Keratinocyte (primary cell): ENCODE results near the gene AGO3. TPM values are rescaled to one million over a fixed set of nuclear protein-coding genes. Genes with fewer than 3 reads are reported as not detected.
"Not testable (repeated sequence)": the region's sequence is repeated elsewhere in the genome, so short reads cannot be mapped to it uniquely, and the experiment has no call there.

Experiments
- DNase-seq: peaks from one replicate; pipeline ENCODE4 v3.0.0-alpha.2; 2011; ENCODE audit warnings: low read depth, missing footprints, low spot score
- FAIRE-seq: peaks from 2 replicates; lab custom pipeline; 2011; peaks lifted over from hg19 to GRCh38; lab: Jason Lieb, UNC
- H2AFZ ChIP-seq: 2 replicates; pipeline ENCODE4 v1.6.0; 2012; ENCODE audit warnings: low read length, control low read depth, inconsistent platforms; ENCODE audit not compliant: control insufficient read depth
- H3K27ac ChIP-seq: 2 replicates; pipeline ENCODE4 v1.5.1; 2011; ENCODE audit warnings: low read length; ENCODE audit not compliant: control insufficient read depth, insufficient read depth
- H3K27me3 ChIP-seq: 3 replicates; pipeline ENCODE4 v1.6.0; 2011; ENCODE audit warnings: low read length; ENCODE audit not compliant: control insufficient read depth, insufficient read depth; ENCODE audit errors: extremely low read depth
- H3K36me3 ChIP-seq, 2 experiments: 2 replicates in 1 of 2; 3 replicates in 1 of 2; pipeline ENCODE4 v1.5.1; 2011; ENCODE audit warnings: low read length in 2 of 2, mild to moderate bottlenecking in 1 of 2; ENCODE audit not compliant: control insufficient read depth in 2 of 2, insufficient read depth in 2 of 2; ENCODE audit errors: extremely low read depth in 1 of 2
- H3K4me1 ChIP-seq: 3 replicates; pipeline ENCODE4 v1.5.1; 2011; ENCODE audit warnings: low read length; ENCODE audit not compliant: control insufficient read depth, insufficient read depth; ENCODE audit errors: extremely low read depth
- H3K4me2 ChIP-seq: 3 replicates; pipeline ENCODE4 v1.6.0; 2011; ENCODE audit warnings: low read depth, low read length; ENCODE audit not compliant: control insufficient read depth, insufficient read depth; ENCODE audit errors: extremely low read depth
- H3K4me3 ChIP-seq, 3 experiments: fragments of 200-600 bp in 1 of 3; sonication (generic) in 1 of 3; 2 replicates in 2 of 3; 3 replicates in 1 of 3; pipeline ENCODE4 v1.5.1; 2011 to 2016; ENCODE audit warnings: low read length in 3 of 3, mild to moderate bottlenecking in 3 of 3, control low read depth in 2 of 3, inconsistent platforms in 1 of 3, low read depth in 1 of 3, mixed read lengths in 1 of 3, mixed run types in 1 of 3, moderate library complexity in 1 of 3; ENCODE audit not compliant: control insufficient read depth in 2 of 3, insufficient read depth in 2 of 3; ENCODE audit errors: extremely low read depth in 1 of 3
- H3K79me2 ChIP-seq: 2 replicates; pipeline ENCODE4 v1.6.0; 2012; ENCODE audit warnings: low read length; ENCODE audit not compliant: control insufficient read depth, insufficient read depth
- H3K9ac ChIP-seq: 3 replicates; pipeline ENCODE4 v1.6.0; 2011; ENCODE audit warnings: low read length; ENCODE audit not compliant: control insufficient read depth, insufficient read depth; ENCODE audit errors: extremely low read depth
- H3K9me1 ChIP-seq: 3 replicates; pipeline ENCODE4 v1.6.0; 2011; ENCODE audit warnings: low read length; ENCODE audit not compliant: control insufficient read depth, insufficient read depth; ENCODE audit errors: extremely low read depth
- H3K9me3 ChIP-seq: 2 replicates; pipeline ENCODE4 v1.5.1; 2012; ENCODE audit warnings: low read depth, low read length; ENCODE audit not compliant: control insufficient read depth
- H4K20me1 ChIP-seq: 3 replicates; pipeline ENCODE4 v1.6.0; 2011; ENCODE audit warnings: low read length; ENCODE audit not compliant: control insufficient read depth, insufficient read depth; ENCODE audit errors: extremely low read depth
- EZH2 ChIP-seq: IDR thresholded peaks from one replicate; pipeline ENCODE4 v1.6.1; 2012; ENCODE audit warnings: inconsistent platforms, mild to moderate bottlenecking, low read length, moderate library complexity
- dilution Hi-C: fragments of 300-500 bp; cut with MboI; formaldehyde crosslinking; loops from one replicate; pipeline ENCODE4 v1.7.0; 2020; ENCODE audit warnings: low sequenced_read_pairs; ENCODE audit not compliant: extremely low pct_ligation_motif_present
- polyA plus RNA-seq, 5 experiments: library from polyadenylated mRNA; depleted of rRNA in 3 of 5; stranded (reverse) in 3 of 5; stranded (forward) in 1 of 5; unstranded in 1 of 5; fragments of >200 nt; gene quantifications; 1 replicate in 1 of 5; 2 replicates in 3 of 5; 3 replicates in 1 of 5; pipeline versions ENCODE4 v1.2.1 to v1.2.3, GENCODE V29; 2011 to 2012; ENCODE audit warnings: missing spikeins in 2 of 5, low read depth in 1 of 5, low replicate concordance in 1 of 5
- TF ChIP-seq, protein P1 (sequence below), 3 experiments: IDR thresholded peaks in 1 of 3; conservative IDR thresholded peaks in 1 of 3; optimal IDR thresholded peaks in 1 of 3; 2 replicates in 2 of 3; 3 replicates in 1 of 3; pipeline versions ENCODE3 to v1.5.1; 2011; ENCODE audit warnings: low read length in 3 of 3, mild to moderate bottlenecking in 3 of 3, moderate library complexity in 2 of 3, control low read depth in 1 of 3, inconsistent platforms in 1 of 3; ENCODE audit not compliant: insufficient read depth in 2 of 3; ENCODE audit errors: extremely low read depth in 1 of 3

Gene AGO3
- polyA plus RNA-seq, 1 donor (not counting 4 experiments of a cell fraction or from before 2014, with no cell fraction given) = 14.0 TPM

DNA sequence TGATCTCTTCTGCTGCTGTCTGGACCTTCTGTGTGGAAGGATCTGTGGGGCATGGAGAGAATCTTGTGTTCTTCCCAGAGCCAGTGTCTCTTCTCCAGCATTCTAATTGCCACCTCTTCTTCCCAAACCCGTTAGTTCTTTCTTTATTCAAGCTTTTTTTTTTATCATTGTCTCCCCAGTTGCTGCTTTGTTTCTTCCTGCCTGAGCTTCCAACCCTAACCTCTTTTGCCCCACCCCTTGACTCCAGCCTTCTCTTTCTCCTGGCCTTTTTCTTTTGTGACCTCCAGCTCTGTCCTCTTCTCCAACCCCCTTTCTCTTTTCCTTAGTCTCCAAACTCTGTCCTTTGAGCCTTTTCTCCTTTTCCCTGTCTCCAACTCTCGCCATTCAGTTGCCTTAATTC lies 43.4 kb upstream of the AGO3 start:
- peaks cover 3% of the 10 kb centered on the region for H3K9me1 ChIP-seq
- H4K20me1 ChIP-seq = no peaks in the 10 kb centered on the region
- dilution Hi-C loops = no loop called here
- no peak overlapping the region for H3K27ac ChIP-seq
- H3K4me1 ChIP-seq = no peaks in the 10 kb centered on the region
- TF ChIP-seq, protein P1, sequence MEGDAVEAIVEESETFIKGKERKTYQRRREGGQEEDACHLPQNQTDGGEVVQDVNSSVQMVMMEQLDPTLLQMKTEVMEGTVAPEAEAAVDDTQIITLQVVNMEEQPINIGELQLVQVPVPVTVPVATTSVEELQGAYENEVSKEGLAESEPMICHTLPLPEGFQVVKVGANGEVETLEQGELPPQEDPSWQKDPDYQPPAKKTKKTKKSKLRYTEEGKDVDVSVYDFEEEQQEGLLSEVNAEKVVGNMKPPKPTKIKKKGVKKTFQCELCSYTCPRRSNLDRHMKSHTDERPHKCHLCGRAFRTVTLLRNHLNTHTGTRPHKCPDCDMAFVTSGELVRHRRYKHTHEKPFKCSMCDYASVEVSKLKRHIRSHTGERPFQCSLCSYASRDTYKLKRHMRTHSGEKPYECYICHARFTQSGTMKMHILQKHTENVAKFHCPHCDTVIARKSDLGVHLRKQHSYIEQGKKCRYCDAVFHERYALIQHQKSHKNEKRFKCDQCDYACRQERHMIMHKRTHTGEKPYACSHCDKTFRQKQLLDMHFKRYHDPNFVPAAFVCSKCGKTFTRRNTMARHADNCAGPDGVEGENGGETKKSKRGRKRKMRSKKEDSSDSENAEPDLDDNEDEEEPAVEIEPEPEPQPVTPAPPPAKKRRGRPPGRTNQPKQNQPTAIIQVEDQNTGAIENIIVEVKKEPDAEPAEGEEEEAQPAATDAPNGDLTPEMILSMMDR (optimal IDR thresholded peaks at IDR 0.05 in 1 of 3, IDR thresholded peaks at IDR 0.05 in 1 of 3, conservative IDR thresholded peaks at IDR 0.05 in 1 of 3; ENCODE audit: extremely low read depth in 1 of 3, insufficient read depth in 2 of 3, low read length in 3 of 3) = no peak
- TF ChIP-seq EZH2 = no peak
- H3K36me3 ChIP-seq = peaks cover under 1 to 4% of the 10 kb centered on the region in 2 experiments
- FAIRE-seq = no peak
- no peaks in the 10 kb centered on the region for H3K9me3 ChIP-seq
- H3K4me3 ChIP-seq = no peak overlapping the region
- H3K79me2 ChIP-seq = peaks cover 7% of the 10 kb centered on the region
- no peak overlapping the region for H3K9ac ChIP-seq
- DNase-seq = no peak
- no peak overlapping the region for H3K4me2 ChIP-seq
- no peaks in the 10 kb centered on the region for H3K27me3 ChIP-seq
- no peak overlapping the region for H2AFZ ChIP-seq

DNA sequence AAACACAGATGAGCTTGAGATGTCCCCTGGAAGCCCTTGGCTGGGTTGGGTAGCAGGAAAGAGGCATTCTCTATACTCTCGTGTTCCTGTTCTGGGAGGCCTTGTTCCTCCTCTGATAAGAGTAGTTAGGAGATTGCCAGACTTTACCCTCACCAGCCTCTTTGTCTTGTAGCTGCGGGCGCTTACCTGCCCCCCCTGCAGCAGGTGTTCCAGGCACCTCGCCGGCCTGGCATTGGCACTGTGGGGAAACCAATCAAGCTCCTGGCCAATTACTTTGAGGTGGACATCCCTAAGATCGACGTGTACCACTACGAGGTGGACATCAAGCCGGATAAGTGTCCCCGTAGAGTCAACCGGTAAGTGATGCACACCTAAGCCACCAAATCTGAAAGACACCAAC lies 42.6 kb upstream of the AGO3 start:
- Histone ChIP-seq H3K27ac (no peak overlapping the region), H3K4me3 (no peak overlapping the region), H3K79me2 (peaks cover 7% of the 10 kb centered on the region), H3K27me3 (no peaks in the 10 kb centered on the region), H3K36me3 (peaks cover 4 to 6% of the 10 kb centered on the region in 2 experiments), H3K9me1 (peaks cover 3% of the 10 kb centered on the region), H2AFZ (no peak overlapping the region), H3K4me1 (no peaks in the 10 kb centered on the region), H3K9me3 (no peaks in the 10 kb centered on the region), H3K9ac (no peak overlapping the region), H4K20me1 (no peaks in the 10 kb centered on the region), H3K4me2 (no peak overlapping the region)
- FAIRE-seq (no peak), DNase-seq (no peak)
- TF ChIP-seq, protein P1 (optimal IDR thresholded peaks at IDR 0.05 in 1 of 3, IDR thresholded peaks at IDR 0.05 in 1 of 3, conservative IDR thresholded peaks at IDR 0.05 in 1 of 3; ENCODE audit: extremely low read depth in 1 of 3, insufficient read depth in 2 of 3, low read length in 3 of 3) = no peak
- no peak for TF ChIP-seq EZH2
- dilution Hi-C loops = no loop called here

DNA sequence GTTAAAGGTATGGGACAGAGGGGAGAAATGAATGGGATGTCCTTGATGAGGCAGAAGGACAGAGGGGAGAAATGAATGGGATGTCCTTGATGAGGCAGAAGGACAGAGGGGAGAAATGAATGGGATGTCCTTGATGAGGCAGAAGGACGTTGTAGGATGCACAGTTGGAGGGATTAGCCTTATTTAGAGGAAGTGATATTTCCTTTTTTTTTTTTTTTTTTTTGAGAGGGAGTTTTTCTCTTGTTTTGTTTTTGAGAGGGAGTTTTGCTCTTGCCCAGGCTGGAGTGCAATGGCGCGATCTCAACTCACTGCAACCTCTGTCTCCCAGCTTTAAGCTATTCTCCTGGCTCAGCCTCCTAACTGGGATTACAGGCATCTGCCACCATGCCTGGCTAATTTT lies 41.9 kb upstream of the AGO3 start:
- dilution Hi-C loops, DNase-seq, H3K9me3 ChIP-seq, H3K9ac ChIP-seq, H3K4me3 ChIP-seq, H3K27ac ChIP-seq, FAIRE-seq, H4K20me1 ChIP-seq, H3K36me3 ChIP-seq, H3K27me3 ChIP-seq, H3K9me1 ChIP-seq, H3K79me2 ChIP-seq, H3K4me1 ChIP-seq, H3K4me2 ChIP-seq, H2AFZ ChIP-seq: not testable (repeated sequence)
